Heart left ventricle (tissue), 13 donors: ENCODE results near the gene ARHGAP30.

ENCODE experiments used
- CTCF ChIP-seq, 12 donors: fragments of 200-600 bp; sonication (generic) in 4 of 12; IDR thresholded peaks; one replicate each; pipeline versions ENCODE4 v1.5.0 to v1.8.0; 2018 to 2022; ENCODE audit warnings: antibody characterized with exemption in 12 of 12, mild to moderate bottlenecking in 5 of 12
- POLR2A ChIP-seq, 2 donors: fragments of 450-650 bp; IDR thresholded peaks; one replicate each; pipeline ENCODE4 v1.6.1; 2017; ENCODE audit warnings: antibody characterized with exemption in 2 of 2, mild to moderate bottlenecking in 2 of 2, moderate library complexity in 2 of 2
- donor health status: ischemic (EF 13 %, LVEDD 7.1; RV severe dilation, severe dysfunction).
- donor health status: DM: no; HTN: yes; CAD: no.
- donor health status: DM: no; HTN: no; CAD: no.
- donor health status: ischemic (EF 25% LVEDD 6.9; RV normal size, moderate dysfunction).
- donor health status: ischemic (EF 25% LVEDD 5.7; RV mildly dilated, moderate dysfunction).
- donor health status: ischemic (EF 35%, LVEDD 5.7; RV mildly dilated, moderate dysfunction).
- donor health status: nonischemic (EF 11% LVEDD 7.7; RV severe dilation, severe dysfunction).
- donor health status: DM: yes; HTN: yes; CAD: no.
- donor health status: PGD.
- donor health status: ischemic (EF 29% LVEDD 5.4; RV normal size, mild dysfunction).
- donor health status: nonischemic (EF 23%, LVEDD 6.1; RV moderate dilation, normal function).

GRCh38 chr1:161080441-161081405, 11.0 kb upstream of the ARHGAP30 start:
- TF ChIP-seq CTCF (IDR thresholded peaks at IDR 0.05) (no peak), POLR2A (IDR thresholded peaks at IDR 0.05) (no peak)
